ENCODE measurements around the gene CCDC170.
A peak's percentile ranks its signal among the peaks of the same experiment; 100 is the strongest.

CCDC170 gene

GRCh38 chr6:151488226-151488625 is 5.6 kb upstream of the CCDC170 start:
- H3K36me3 ChIP-seq = no peaks in the 10 kb centered on the region
- H3K4me3 ChIP-seq (ENCODE audit: low read depth, low read length) = no peak overlapping the region
- DNase-seq = no peak
- no peaks in the 10 kb centered on the region for H3K27me3 ChIP-seq (ENCODE audit: insufficient read depth, low read depth, severe bottlenecking)
- H3K27ac ChIP-seq = no peak overlapping the region
- no peak for TF ChIP-seq CTCF (IDR thresholded peaks at IDR 0.05; ENCODE audit: low read depth, low read length)
- no peaks in the 10 kb centered on the region for H3K9me3 ChIP-seq (ENCODE audit: severe bottlenecking)

DNA sequence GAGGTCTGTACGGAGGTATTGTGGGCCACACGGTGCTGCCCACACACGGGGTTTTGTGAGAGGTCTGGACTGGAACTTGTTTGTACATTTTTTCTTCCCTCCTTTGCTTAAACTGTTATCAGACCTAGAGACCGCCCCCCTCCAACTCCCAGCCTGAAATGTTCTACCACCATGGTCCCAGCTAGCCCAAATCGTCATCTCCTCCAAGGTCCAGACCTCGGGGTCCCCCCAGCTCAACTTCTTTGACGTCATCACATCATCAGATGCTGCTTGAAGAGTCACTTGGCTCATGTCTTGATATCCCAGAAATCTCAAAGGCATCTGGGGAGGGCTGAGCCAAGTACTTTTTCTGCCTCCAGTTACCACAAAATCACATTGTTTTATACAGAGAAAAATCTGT is 2.8 kb upstream of the CCDC170 start:
- no peak overlapping the region for H3K27ac ChIP-seq

DNA sequence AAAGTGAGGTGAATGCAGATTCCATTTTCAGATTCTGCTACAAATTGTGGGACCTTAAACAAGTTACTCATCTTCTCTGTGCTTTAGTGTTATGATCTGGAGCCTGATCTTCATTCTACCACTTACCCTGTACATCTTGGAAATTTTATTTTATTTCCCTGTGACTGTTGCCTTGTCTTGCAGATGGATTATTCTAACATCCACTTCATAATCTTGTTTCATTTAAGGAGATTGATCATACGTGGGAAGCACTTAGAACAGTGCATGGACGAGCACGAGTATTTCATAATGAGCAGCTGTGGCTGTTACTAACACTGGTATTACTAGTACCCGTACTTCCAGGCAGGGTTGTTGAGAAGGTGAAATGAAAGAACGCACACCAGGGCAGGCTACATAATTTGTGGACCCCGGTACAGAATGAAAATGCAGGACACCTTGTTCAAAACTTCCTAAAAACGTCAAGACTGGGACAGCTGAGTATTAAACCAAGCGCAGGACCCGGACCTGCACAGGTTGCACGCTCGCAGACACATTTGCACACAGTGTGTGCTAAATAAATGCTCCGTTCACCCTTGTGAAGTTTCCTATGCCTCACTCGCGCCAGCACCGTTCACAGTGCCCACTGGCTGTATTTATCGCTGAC is 535 bp upstream of the CCDC170 start:
- Histone ChIP-seq H3K27me3 (ENCODE audit: insufficient read depth, low read depth, severe bottlenecking) (no peaks in the 10 kb centered on the region), H3K4me3 (ENCODE audit: low read depth, low read length) (peak overlapping the region; percentile 82)

More for the DNA sequence above, 2.8 kb upstream of the CCDC170 start:
- no peaks in the 10 kb centered on the region for H3K9me3 ChIP-seq (ENCODE audit: severe bottlenecking)
- no peak for TF ChIP-seq CTCF (IDR thresholded peaks at IDR 0.05; ENCODE audit: low read depth, low read length)
- no peaks in the 10 kb centered on the region for H3K36me3 ChIP-seq
- no peak overlapping the region for H3K4me3 ChIP-seq (ENCODE audit: low read depth, low read length)
- no peaks in the 10 kb centered on the region for H3K27me3 ChIP-seq (ENCODE audit: insufficient read depth, low read depth, severe bottlenecking)
- DNase-seq = no peak

DNA sequence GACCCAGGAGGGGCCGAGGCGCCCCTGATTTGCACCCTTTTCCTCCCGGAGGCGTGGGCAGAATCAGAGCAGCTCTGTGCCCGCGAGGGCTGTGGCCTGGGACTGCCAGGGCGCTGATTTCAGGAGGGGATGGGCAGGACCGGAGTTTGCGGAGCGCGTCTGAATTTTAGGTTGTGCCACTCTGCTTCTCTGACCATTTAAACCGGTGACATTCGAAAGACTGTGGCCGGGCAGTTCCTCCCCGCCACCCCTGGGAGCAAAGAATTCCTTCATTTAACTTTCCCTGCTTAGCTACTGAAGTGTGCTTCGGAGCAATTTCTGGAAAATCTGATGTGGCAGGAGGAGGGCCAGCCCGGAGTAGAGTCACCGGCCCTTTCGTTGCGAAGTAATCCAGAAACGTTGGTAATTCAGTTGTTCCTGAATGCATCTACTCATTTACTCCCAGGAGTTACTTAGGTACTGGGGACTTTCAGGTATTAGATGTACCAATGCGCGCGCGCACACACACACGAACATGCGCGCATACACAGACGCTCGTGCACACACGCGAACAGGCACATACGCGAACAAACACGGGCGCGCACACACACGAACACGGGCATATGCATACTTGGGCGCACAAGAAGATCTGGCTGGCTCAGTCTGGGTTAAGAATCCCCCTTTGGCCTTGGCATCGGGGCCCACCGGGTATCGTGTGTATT is 568 bp downstream of the CCDC170 start:
- no peak overlapping the region for H3K27ac ChIP-seq
- H3K36me3 ChIP-seq = no peaks in the 10 kb centered on the region
- peak; percentile 65 for DNase-seq

More for the DNA sequence above, 535 bp upstream of the CCDC170 start:
- DNase-seq = no peak
- Histone ChIP-seq H3K9me3 (ENCODE audit: severe bottlenecking) (no peaks in the 10 kb centered on the region), H3K27ac (no peak overlapping the region), H3K36me3 (no peaks in the 10 kb centered on the region)
- TF ChIP-seq CTCF (IDR thresholded peaks at IDR 0.05; ENCODE audit: low read depth, low read length) = no peak

DNA sequence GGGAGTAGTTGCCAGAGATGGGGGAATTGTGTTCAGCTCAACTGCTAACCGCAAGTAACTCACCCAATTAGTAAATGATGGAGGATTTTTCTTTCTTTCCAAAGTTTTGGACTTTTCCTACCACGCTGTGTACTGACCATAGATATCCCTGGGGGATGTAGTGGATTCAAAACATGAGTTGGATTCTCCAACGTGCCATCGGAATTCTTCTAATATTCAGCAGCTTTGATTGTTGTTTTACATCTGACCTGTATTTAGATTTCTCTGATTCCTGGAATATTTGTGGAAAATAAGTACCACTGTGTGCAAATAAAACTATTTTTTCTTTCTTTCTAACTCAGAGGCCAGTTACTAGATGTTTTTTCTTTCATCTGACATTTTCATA is 1.1 kb downstream of the CCDC170 start:
- H3K9me3 ChIP-seq (ENCODE audit: severe bottlenecking) = no peaks in the 10 kb centered on the region
- H3K4me3 ChIP-seq (ENCODE audit: low read depth, low read length) = peak overlapping the region; percentile 82
- TF ChIP-seq CTCF (IDR thresholded peaks at IDR 0.05; ENCODE audit: low read depth, low read length) = no peak
- H3K36me3 ChIP-seq = no peaks in the 10 kb centered on the region
- DNase-seq = no peak
- no peak overlapping the region for H3K27ac ChIP-seq
- no peaks in the 10 kb centered on the region for H3K27me3 ChIP-seq (ENCODE audit: insufficient read depth, low read depth, severe bottlenecking)

More for the DNA sequence above, 568 bp downstream of the CCDC170 start:
- peak overlapping the region; percentile 82 for H3K4me3 ChIP-seq (ENCODE audit: low read depth, low read length)
- H3K27me3 ChIP-seq (ENCODE audit: insufficient read depth, low read depth, severe bottlenecking) = no peaks in the 10 kb centered on the region
- H3K9me3 ChIP-seq (ENCODE audit: severe bottlenecking) = no peaks in the 10 kb centered on the region
- no peak for TF ChIP-seq CTCF (IDR thresholded peaks at IDR 0.05; ENCODE audit: low read depth, low read length)

Measured in WERI-Rb-1 (cell line).